GM12891 (cell line): ENCODE data around the gene CEACAM5.

Source experiments
- POLR2A ChIP-seq: IDR thresholded peaks from 2 replicates; pipeline ENCODE4 v1.6.1; 2011; ENCODE audit warnings: low read depth, low read length, control low read depth
- POLR2AphosphoS5 ChIP-seq: IDR thresholded peaks from 2 replicates; pipeline ENCODE4 v1.6.1; 2011; ENCODE audit warnings: low read depth, low read length, control low read depth

DNA sequence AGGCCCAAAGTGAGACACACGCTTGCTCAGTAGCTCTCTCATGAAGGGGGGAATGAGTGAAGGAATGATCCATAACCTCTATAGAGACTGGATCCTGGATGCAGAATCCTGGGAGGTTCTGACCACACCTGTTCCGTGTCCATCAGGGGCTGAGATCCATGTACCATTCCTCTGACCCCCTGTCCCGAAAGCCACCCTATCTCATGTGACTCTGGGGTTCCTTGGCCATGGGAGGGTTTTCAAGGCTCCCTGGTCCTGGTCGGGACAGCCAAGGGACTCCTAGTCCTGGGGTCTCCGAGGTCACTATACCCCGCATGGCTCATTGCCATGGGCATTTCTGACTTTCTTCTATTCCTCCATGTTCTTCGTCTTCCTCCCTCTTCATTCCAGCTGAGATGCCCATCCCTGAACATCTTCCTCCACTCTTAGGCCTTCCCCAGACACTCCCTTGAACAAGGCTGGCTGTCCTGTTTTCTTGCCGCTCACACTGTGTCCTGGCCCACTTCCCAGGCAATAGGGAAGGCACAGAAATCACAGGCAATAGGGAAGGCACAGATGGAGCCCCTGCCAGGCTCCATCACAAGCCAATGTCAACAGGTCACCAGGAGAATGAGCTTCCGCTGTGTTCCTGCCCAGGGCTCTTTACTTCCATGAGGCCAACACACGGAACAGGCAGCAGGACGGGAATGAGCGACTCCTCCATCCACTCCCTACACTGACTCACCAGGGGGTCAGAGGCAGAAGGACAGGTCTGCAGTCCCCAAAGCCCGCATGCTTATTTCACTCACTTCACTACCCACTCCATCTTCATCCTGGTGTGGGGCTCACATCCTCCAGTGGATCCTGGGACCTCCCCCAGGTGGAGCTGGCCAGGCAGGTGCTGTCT, 3.2 kb downstream of the CEACAM5 start:
- TF ChIP-seq POLR2AphosphoS5 (no peak), POLR2A (no peak)
